Left ventricle myocardium inferior (tissue), 1 donor: ENCODE results near the gene F7. TPM values are rescaled to one million over a fixed set of nuclear protein-coding genes. Genes with fewer than 3 reads are reported as not detected.
"Not testable (repeated sequence)": the region's sequence is repeated elsewhere in the genome, so short reads cannot be mapped to it uniquely, and the experiment has no call there.

Experiments used
- DNase-seq: peaks from one replicate; pipeline ENCODE4 v3.0.0-alpha.2; 2020
- H3K27ac ChIP-seq: fragments of 200-600 bp; replicated peaks from 2 replicates; pipeline ENCODE4 v1.8.0; 2021
- H3K27me3 ChIP-seq: fragments of 200-600 bp; 2 replicates; pipeline ENCODE4 v1.8.0; 2021; ENCODE audit warnings: low read depth
- H3K36me3 ChIP-seq: fragments of 200-600 bp; 2 replicates; pipeline ENCODE4 v1.8.0; 2021
- H3K4me1 ChIP-seq: fragments of 200-600 bp; 2 replicates; pipeline ENCODE4 v1.8.0; 2021
- H3K4me3 ChIP-seq: fragments of 200-600 bp; 2 replicates; pipeline ENCODE4 v1.8.0; 2021; ENCODE audit warnings: mild to moderate bottlenecking, moderate library complexity
- H3K9me3 ChIP-seq: fragments of 200-600 bp; replicated peaks from 2 replicates; pipeline ENCODE4 v1.8.0; 2021
- intact Hi-C: fragments of 100-400 bp; cut with micrococcal nuclease; formaldehyde crosslinking; loops from one replicate; pipeline ENCODE4 v1.11.0; 2022
- total RNA-seq: library from RNA; stranded (reverse); fragmentation: NEBNext Ultra II Directional; extraction: Animal tissue kit (Norgen Biotek cat#: 25700); gene quantifications from one replicate; pipeline ENCODE4 v1.2.1, GENCODE V29; 2021
- TF ChIP-seq, protein P1 (sequence below): fragments of 200-600 bp; IDR thresholded peaks from 2 replicates; pipeline ENCODE4 v1.8.0; 2021; ENCODE audit warnings: antibody characterized with exemption, mild to moderate bottlenecking, borderline replicate concordance
- donor health status: DM: no; HTN: yes; CAD: no; lungs with severe emphysema.

The F7 gene
- total RNA-seq, 1 donor from 2014 or later = not detected

- Histone ChIP-seq H3K36me3 (no peaks in the 10 kb centered on the region), H3K27ac (no peak overlapping the region), H3K4me1 (no peaks in the 10 kb centered on the region), H3K4me3 (no peak overlapping the region), H3K27me3 (peaks cover 43% of the 10 kb centered on the region), H3K9me3 (no peaks in the 10 kb centered on the region)
- intact Hi-C loops = no loop called here
- DNase-seq = no peak
- TF ChIP-seq, protein P1, sequence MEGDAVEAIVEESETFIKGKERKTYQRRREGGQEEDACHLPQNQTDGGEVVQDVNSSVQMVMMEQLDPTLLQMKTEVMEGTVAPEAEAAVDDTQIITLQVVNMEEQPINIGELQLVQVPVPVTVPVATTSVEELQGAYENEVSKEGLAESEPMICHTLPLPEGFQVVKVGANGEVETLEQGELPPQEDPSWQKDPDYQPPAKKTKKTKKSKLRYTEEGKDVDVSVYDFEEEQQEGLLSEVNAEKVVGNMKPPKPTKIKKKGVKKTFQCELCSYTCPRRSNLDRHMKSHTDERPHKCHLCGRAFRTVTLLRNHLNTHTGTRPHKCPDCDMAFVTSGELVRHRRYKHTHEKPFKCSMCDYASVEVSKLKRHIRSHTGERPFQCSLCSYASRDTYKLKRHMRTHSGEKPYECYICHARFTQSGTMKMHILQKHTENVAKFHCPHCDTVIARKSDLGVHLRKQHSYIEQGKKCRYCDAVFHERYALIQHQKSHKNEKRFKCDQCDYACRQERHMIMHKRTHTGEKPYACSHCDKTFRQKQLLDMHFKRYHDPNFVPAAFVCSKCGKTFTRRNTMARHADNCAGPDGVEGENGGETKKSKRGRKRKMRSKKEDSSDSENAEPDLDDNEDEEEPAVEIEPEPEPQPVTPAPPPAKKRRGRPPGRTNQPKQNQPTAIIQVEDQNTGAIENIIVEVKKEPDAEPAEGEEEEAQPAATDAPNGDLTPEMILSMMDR = no peak
These were observed 55.8 kb downstream of the F7 start for GRCh38 chr13:113161433-113161832.

DNA sequence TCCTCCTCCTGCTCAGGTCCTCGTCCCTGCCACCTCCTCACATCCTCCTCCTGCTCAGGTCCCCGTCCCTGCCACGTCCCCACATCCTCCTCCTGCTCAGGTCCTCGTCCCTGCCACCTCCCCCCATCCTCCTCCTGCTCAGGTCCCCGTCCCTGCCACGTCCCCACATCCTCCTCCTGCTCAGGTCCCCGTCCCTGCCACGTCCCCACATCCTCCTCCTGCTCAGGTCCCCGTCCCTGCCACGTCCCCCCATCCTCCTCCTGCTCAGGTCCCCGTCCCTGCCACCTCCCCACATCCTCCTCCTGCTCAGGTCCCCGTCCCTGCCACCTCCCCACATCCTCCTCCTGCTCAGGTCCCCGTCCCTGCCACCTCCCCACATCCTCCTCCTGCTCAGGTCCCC is 56.4 kb downstream of the F7 start:
- DNase-seq, H3K27ac ChIP-seq, H3K4me3 ChIP-seq, intact Hi-C loops, H3K36me3 ChIP-seq, H3K9me3 ChIP-seq, H3K4me1 ChIP-seq: not testable (repeated sequence)
- peaks cover 43% of the 10 kb centered on the region for H3K27me3 ChIP-seq

DNA sequence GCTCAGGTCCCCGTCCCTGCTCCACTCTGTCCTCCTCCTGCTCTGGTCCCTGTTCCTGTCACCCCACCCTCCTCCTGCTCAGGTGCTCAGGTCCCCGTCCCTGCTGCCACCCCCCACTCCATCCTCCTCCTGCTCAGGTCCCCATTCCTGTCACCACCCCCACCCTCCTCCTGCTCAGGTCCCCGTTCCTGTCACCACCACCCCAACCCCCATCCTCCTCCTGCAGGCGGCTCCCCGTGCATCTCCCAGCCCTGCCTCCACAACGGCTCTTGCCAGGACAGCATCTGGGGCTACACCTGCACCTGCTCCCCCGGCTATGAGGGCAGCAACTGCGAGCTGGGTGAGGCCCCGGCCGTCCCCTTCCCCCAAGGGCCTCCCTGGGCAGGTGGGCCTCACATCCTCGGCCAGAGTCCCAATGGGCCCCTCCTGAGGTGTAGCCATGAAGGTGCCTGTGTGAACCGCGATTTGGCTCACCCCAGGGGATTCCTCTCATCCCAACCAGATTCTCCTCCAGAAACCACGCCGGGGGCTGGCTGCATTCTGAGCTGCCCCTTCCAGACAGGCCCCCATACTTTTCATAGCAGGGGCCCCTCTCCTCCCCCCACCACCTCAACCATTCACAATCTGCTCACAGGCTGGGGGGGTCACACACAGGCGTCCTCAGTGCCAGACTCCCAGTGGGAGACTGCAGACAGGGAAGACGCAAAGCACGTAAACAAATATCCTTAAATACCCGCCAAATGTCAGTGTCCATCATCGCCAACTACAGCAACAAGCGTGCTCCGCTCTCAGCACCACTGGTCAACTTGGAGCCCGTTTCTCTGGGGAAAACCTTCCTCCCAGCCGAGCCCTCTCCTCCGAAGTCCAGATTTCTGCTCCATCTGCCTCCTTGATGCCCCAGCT is 57.4 kb downstream of the F7 start:
- intact Hi-C loops = no loop called here
- Histone ChIP-seq H3K27me3 (peaks cover 43% of the 10 kb centered on the region), H3K27ac (no peak overlapping the region), H3K4me1 (no peaks in the 10 kb centered on the region), H3K9me3 (peaks cover 8% of the 10 kb centered on the region), H3K4me3 (no peak overlapping the region), H3K36me3 (peaks cover 8% of the 10 kb centered on the region)
- no peak for DNase-seq
- TF ChIP-seq, protein P1 = no peak

- Histone ChIP-seq H3K36me3 (peaks cover 22% of the 10 kb centered on the region), H3K4me3 (no peak overlapping the region), H3K27ac (no peak overlapping the region), H3K4me1 (peaks cover 6% of the 10 kb centered on the region), H3K27me3 (peaks cover 31% of the 10 kb centered on the region), H3K9me3 (peaks cover 8% of the 10 kb centered on the region)
- intact Hi-C loops = no loop called here
- TF ChIP-seq, protein P1 = no peak
- DNase-seq = no peak
These were observed 58.9 kb downstream of the F7 start for GRCh38 chr13:113164492-113164891.

DNA sequence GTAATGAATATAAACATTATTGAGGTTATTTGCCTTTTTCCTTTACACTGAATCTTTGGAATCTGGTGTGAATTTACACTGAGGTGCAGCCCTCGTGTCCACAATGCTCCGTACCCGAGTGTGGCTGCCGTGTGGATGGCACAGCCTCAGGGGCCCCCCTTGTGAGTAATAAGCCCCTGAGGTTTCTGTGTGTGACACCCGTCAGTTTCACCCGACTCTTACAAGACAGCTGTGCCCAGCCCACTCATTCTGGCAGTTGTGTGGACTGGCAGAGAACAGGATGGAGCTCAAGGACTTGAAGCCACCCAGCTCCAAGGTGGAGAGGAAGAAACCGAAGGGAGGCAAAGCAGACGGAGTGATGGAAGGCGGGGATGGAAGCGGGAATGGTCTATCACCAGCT is 60.7 kb downstream of the F7 start:
- H3K27me3 ChIP-seq = peaks cover 13% of the 10 kb centered on the region
- H3K36me3 ChIP-seq = peaks cover 29% of the 10 kb centered on the region
- intact Hi-C loops = no loop called here
- H3K9me3 ChIP-seq = peaks cover 8% of the 10 kb centered on the region
- no peak overlapping the region for H3K27ac ChIP-seq
- no peak overlapping the region for H3K4me3 ChIP-seq
- DNase-seq = no peak
- TF ChIP-seq, protein P1 = no peak
- H3K4me1 ChIP-seq = peaks cover 19% of the 10 kb centered on the region

DNA sequence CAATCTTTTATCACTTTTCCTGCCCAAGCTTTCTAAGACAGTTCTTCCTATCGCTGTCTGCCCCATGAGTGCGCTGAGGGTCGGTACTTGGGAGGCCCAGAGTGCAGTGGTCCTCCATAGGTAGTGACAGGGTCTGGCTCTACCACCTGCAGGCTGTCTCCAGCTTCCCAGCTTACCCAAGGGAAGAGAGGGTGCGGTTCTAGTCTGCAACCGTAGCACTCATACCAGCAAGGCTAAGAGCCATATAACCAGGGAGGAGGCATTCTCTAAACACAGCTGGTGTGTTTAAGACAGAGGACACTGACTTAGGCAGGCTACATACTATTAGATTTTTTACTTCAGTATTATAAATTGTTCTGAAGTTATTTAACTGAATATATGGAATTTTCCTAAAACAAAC is 61.1 kb downstream of the F7 start:
- intact Hi-C loops = no loop called here
- no peak for DNase-seq
- H3K4me1 ChIP-seq = peaks cover 19% of the 10 kb centered on the region
- peaks cover 9% of the 10 kb centered on the region for H3K27me3 ChIP-seq
- H3K27ac ChIP-seq = no peak overlapping the region
- TF ChIP-seq, protein P1 = no peak
- peaks cover 33% of the 10 kb centered on the region for H3K36me3 ChIP-seq
- peaks cover 8% of the 10 kb centered on the region for H3K9me3 ChIP-seq
- H3K4me3 ChIP-seq = no peak overlapping the region
